Measurements from ENCODE around the gene EPB41L4B.

EPB41L4B gene

GRCh38 chr9:109319626-109320241 is 1.1 kb downstream of the EPB41L4B start (continued):
- TF ChIP-seq, protein P1, sequence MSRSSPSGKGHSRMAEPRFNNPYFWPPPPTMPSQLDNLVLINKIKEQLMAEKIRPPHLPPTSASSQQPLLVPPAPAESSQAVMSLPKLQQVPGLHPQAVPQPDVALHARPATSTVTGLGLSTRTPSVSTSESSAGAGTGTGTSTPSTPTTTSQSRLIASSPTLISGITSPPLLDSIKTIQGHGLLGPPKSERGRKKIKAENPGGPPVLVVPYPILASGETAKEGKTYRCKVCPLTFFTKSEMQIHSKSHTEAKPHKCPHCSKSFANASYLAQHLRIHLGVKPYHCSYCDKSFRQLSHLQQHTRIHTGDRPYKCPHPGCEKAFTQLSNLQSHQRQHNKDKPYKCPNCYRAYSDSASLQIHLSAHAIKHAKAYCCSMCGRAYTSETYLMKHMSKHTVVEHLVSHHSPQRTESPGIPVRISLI (tag by site-specific recombination; IDR thresholded peaks at IDR 0.05): no peak
- TF ChIP-seq ZFHX2 (tag by site-specific recombination; conservative IDR thresholded peaks at IDR 0.05): 0 out of 2 replicates have a peak, but pooled peaks have one; percentile 9
- TF ChIP-seq ZNF335 (tag by site-specific recombination; conservative IDR thresholded peaks at IDR 0.05): peak; percentile 81
- TF ChIP-seq ZNF248 (tag by site-specific recombination; IDR thresholded peaks at IDR 0.05): no peak
- TF ChIP-seq ZNF350 (tag by site-specific recombination; IDR thresholded peaks at IDR 0.05): no peak
- 0 out of 2 replicates have a peak, but pooled peaks have one; percentile 22 for TF ChIP-seq KLF9 (tag by site-specific recombination; IDR thresholded peaks at IDR 0.05; ENCODE audit: low read depth)
- TF ChIP-seq, protein P2, sequence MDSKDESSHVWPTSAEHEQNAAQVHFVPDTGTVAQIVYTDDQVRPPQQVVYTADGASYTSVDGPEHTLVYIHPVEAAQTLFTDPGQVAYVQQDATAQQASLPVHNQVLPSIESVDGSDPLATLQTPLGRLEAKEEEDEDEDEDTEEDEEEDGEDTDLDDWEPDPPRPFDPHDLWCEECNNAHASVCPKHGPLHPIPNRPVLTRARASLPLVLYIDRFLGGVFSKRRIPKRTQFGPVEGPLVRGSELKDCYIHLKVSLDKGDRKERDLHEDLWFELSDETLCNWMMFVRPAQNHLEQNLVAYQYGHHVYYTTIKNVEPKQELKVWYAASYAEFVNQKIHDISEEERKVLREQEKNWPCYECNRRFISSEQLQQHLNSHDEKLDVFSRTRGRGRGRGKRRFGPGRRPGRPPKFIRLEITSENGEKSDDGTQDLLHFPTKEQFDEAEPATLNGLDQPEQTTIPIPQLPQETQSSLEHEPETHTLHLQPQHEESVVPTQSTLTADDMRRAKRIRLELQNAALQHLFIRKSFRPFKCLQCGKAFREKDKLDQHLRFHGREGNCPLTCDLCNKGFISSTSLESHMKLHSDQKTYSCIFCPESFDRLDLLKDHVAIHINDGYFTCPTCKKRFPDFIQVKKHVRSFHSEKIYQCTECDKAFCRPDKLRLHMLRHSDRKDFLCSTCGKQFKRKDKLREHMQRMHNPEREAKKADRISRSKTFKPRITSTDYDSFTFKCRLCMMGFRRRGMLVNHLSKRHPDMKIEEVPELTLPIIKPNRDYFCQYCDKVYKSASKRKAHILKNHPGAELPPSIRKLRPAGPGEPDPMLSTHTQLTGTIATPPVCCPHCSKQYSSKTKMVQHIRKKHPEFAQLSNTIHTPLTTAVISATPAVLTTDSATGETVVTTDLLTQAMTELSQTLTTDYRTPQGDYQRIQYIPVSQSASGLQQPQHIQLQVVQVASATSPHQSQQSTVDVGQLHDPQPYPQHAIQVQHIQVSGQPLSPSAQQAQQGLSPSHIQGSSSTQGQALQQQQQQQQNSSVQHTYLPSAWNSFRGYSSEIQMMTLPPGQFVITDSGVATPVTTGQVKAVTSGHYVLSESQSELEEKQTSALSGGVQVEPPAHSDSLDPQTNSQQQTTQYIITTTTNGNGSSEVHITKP (tag by site-specific recombination; IDR thresholded peaks at IDR 0.05): no peak
- TF ChIP-seq, protein P3, sequence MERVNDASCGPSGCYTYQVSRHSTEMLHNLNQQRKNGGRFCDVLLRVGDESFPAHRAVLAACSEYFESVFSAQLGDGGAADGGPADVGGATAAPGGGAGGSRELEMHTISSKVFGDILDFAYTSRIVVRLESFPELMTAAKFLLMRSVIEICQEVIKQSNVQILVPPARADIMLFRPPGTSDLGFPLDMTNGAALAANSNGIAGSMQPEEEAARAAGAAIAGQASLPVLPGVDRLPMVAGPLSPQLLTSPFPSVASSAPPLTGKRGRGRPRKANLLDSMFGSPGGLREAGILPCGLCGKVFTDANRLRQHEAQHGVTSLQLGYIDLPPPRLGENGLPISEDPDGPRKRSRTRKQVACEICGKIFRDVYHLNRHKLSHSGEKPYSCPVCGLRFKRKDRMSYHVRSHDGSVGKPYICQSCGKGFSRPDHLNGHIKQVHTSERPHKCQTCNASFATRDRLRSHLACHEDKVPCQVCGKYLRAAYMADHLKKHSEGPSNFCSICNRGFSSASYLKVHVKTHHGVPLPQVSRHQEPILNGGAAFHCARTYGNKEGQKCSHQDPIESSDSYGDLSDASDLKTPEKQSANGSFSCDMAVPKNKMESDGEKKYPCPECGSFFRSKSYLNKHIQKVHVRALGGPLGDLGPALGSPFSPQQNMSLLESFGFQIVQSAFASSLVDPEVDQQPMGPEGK (tag by site-specific recombination; IDR thresholded peaks at IDR 0.05): peak; percentile 74
- no peak for TF ChIP-seq ZNF610 (tag by site-specific recombination; IDR thresholded peaks at IDR 0.05; ENCODE audit: borderline replicate concordance)
- no peak for TF ChIP-seq ZNF629 (tag by site-specific recombination; IDR thresholded peaks at IDR 0.05)
- TF ChIP-seq ZNF645 (tag by site-specific recombination; IDR thresholded peaks at IDR 0.05): no peak
- TF ChIP-seq ZNF169 (tag by site-specific recombination; IDR thresholded peaks at IDR 0.05): no peak
- TF ChIP-seq SALL2 (tag by site-specific recombination; IDR thresholded peaks at IDR 0.05; ENCODE audit: borderline replicate concordance): no peak
- TF ChIP-seq, protein P4, sequence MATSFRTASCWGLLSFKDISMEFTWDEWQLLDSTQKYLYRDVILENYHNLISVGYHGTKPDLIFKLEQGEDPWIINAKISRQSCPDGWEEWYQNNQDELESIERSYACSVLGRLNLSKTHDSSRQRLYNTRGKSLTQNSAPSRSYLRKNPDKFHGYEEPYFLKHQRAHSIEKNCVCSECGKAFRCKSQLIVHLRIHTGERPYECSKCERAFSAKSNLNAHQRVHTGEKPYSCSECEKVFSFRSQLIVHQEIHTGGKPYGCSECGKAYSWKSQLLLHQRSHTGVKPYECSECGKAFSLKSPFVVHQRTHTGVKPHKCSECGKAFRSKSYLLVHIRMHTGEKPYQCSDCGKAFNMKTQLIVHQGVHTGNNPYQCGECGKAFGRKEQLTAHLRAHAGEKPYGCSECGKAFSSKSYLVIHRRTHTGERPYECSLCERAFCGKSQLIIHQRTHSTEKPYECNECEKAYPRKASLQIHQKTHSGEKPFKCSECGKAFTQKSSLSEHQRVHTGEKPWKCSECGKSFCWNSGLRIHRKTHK (tag by site-specific recombination; IDR thresholded peaks at IDR 0.05): no peak
- TF ChIP-seq, protein P5, sequence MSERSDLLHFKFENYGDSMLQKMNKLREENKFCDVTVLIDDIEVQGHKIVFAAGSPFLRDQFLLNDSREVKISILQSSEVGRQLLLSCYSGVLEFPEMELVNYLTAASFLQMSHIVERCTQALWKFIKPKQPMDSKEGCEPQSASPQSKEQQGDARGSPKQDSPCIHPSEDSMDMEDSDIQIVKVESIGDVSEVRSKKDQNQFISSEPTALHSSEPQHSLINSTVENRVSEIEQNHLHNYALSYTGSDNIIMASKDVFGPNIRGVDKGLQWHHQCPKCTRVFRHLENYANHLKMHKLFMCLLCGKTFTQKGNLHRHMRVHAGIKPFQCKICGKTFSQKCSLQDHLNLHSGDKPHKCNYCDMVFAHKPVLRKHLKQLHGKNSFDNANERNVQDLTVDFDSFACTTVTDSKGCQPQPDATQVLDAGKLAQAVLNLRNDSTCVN (tag by site-specific recombination; optimal IDR thresholded peaks at IDR 0.05): peak; percentile 60
- TF ChIP-seq ZNF580 (tag by site-specific recombination; IDR thresholded peaks at IDR 0.05): no peak
- TF ChIP-seq ZNF792 (tag by site-specific recombination; IDR thresholded peaks at IDR 0.05): no peak
- TF ChIP-seq, protein P6, sequence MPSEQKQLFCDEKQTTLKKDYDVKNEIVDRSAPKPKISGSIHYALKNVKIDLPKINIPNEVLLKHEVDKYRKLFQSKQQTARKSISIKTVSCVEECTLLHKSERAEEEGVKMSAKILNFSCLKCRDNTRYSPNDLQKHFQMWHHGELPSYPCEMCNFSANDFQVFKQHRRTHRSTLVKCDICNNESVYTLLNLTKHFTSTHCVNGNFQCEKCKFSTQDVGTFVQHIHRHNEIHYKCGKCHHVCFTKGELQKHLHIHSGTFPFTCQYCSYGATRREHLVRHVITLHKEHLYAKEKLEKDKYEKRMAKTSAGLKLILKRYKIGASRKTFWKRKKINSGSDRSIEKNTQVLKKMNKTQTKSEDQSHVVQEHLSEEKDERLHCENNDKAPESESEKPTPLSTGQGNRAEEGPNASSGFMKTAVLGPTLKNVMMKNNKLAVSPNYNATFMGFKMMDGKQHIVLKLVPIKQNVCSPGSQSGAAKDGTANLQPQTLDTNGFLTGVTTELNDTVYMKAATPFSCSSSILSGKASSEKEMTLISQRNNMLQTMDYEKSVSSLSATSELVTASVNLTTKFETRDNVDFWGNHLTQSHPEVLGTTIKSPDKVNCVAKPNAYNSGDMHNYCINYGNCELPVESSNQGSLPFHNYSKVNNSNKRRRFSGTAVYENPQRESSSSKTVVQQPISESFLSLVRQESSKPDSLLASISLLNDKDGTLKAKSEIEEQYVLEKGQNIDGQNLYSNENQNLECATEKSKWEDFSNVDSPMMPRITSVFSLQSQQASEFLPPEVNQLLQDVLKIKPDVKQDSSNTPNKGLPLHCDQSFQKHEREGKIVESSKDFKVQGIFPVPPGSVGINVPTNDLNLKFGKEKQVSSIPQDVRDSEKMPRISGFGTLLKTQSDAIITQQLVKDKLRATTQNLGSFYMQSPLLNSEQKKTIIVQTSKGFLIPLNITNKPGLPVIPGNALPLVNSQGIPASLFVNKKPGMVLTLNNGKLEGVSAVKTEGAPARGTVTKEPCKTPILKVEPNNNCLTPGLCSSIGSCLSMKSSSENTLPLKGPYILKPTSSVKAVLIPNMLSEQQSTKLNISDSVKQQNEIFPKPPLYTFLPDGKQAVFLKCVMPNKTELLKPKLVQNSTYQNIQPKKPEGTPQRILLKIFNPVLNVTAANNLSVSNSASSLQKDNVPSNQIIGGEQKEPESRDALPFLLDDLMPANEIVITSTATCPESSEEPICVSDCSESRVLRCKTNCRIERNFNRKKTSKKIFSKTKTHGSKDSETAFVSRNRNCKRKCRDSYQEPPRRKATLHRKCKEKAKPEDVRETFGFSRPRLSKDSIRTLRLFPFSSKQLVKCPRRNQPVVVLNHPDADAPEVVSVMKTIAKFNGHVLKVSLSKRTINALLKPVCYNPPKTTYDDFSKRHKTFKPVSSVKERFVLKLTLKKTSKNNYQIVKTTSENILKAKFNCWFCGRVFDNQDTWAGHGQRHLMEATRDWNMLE (tag by site-specific recombination; conservative IDR thresholded peaks at IDR 0.05; ENCODE audit: low read depth): no peak
- no peak for TF ChIP-seq ZSCAN5A (tag by site-specific recombination; IDR thresholded peaks at IDR 0.05)
- no peak for TF ChIP-seq HOXD13 (CRISPR knock-in tag; IDR thresholded peaks at IDR 0.05; ENCODE audit: borderline replicate concordance)
- TF ChIP-seq BCL11B (tag by site-specific recombination; IDR thresholded peaks at IDR 0.05; ENCODE audit: low read depth): no peak

All from HEK293 (cell line).